Measurements from ENCODE around the gene DUSP15. TPM values are rescaled to one million over a fixed set of nuclear protein-coding genes. Genes with fewer than 3 reads are reported as not detected.

The DUSP15 gene
- total and polyA plus RNA-seq, 2 of the 4 experiments (the other 2 are of a cell fraction): not detected

GRCh38 chr20:31813611-31814010 is 56.7 kb downstream of the DUSP15 start:
- peaks cover 21% of the 10 kb centered on the region for H3K9me1 ChIP-seq (ENCODE audit: insufficient read depth, low read length)
- intact Hi-C loops (cut with micrococcal nuclease): no loop called here
- H3K4ac ChIP-seq (ENCODE audit: low read depth, low read length): peak overlapping the region; percentile 39; the same call in 1 of the 2 replicates
- dilution Hi-C loops (cut with HindIII; ENCODE audit: low sequenced_read_pairs, unreplicated experiment): no loop called here
- H2BK15ac ChIP-seq (ENCODE audit: low read depth, low read length): no peak overlapping the region; the same call in 2 of the 3 replicates
- ATAC-seq (ENCODE audit: low read depth) (no peak), DNase-seq (no peak)
- H3K4me3 ChIP-seq (ENCODE audit: insufficient read depth, low read depth, low read length): no peak overlapping the region
- H2BK20ac ChIP-seq (ENCODE audit: low read depth, low read length): no peak overlapping the region
- H2AK9ac ChIP-seq (replicated peaks; ENCODE audit: low read depth, low read length, poor library complexity): peak overlapping the region; percentile 37
- no peak overlapping the region for H3K18ac ChIP-seq (ENCODE audit: low read depth, low read length)
- no peak overlapping the region for H2AK5ac ChIP-seq (ENCODE audit: low read depth, low read length)
- peak overlapping the region in 1 of 2 experiments; percentile 28; a peak in 1 of 4 replicates for H4K8ac ChIP-seq (ENCODE audit: low read depth in 2 of 2, low read length in 2 of 2)
- no peak for TF ChIP-seq NFE2L2 (IDR thresholded peaks at IDR 0.05; ENCODE audit: low read depth, low read length)
- TF ChIP-seq ELK1 (IDR thresholded peaks at IDR 0.05; ENCODE audit: borderline replicate concordance, low read depth, low read length): no peak
- TF ChIP-seq MAFK (IDR thresholded peaks at IDR 0.05; ENCODE audit: low read depth, low read length): no peak
- no peak for TF ChIP-seq SMC3 (IDR thresholded peaks at IDR 0.05; ENCODE audit: low read depth, low read length)
- TF ChIP-seq USF2 (IDR thresholded peaks at IDR 0.05; ENCODE audit: low read depth, low read length): no peak
- TF ChIP-seq RCOR1 (IDR thresholded peaks at IDR 0.05; ENCODE audit: insufficient replicate concordance, low read length): no peak
- TF ChIP-seq BHLHE40 (IDR thresholded peaks at IDR 0.05; ENCODE audit: low read depth, low read length): no peak
- TF ChIP-seq FOS (IDR thresholded peaks at IDR 0.05; ENCODE audit: low read depth, low read length): no peak
- TF ChIP-seq POLR2A (IDR thresholded peaks at IDR 0.05; ENCODE audit: low read depth, low read length): no peak
- no peak for TF ChIP-seq MXI1 (IDR thresholded peaks at IDR 0.05; ENCODE audit: borderline replicate concordance, low read depth, low read length)
- peak overlapping the region; percentile 14; the same call in 1 of the 2 replicates for H2BK120ac ChIP-seq (ENCODE audit: low read depth, low read length)
- H2AFZ ChIP-seq (replicated peaks; ENCODE audit: low read length, poor library complexity): no peak overlapping the region
- H3K9me3 ChIP-seq (ENCODE audit: control insufficient read depth, insufficient read depth, low read length): no peaks in the 10 kb centered on the region
- peaks cover 25% of the 10 kb centered on the region for H3K4me1 ChIP-seq (ENCODE audit: control insufficient read depth, insufficient read depth, low read length)
- no peak overlapping the region for H3K4me2 ChIP-seq (ENCODE audit: low read depth, low read length)
- no peak overlapping the region for H3K56ac ChIP-seq (ENCODE audit: extremely low read depth, insufficient read depth, low read length)
- no peak overlapping the region for H2BK5ac ChIP-seq (ENCODE audit: low read depth, low read length, poor library complexity, severe bottlenecking)
- H3K36me3 ChIP-seq (ENCODE audit: control insufficient read depth, insufficient read depth, low read length): no peaks in the 10 kb centered on the region
- CTCF ChIA-PET: no interaction called here
- BruUV-seq (replicated peaks): no TSS peak
- no peak overlapping the region for H4K5ac ChIP-seq (ENCODE audit: low read depth, low read length)
- no peak overlapping the region for H3K23ac ChIP-seq (ENCODE audit: low read depth, low read length)
- no peak overlapping the region; the same call in 1 of the 2 replicates for H4K91ac ChIP-seq (ENCODE audit: insufficient read depth, low read depth, low read length)
- no peaks in the 10 kb centered on the region for H3K27me3 ChIP-seq (ENCODE audit: control insufficient read depth, insufficient read depth, low read length)
- H3K79me1 ChIP-seq (ENCODE audit: low read depth in 1 of 2, low read length in 2 of 2): peaks cover 3 to 18% of the 10 kb centered on the region in 2 experiments; a peak in 3 of 4 replicates
- in situ Hi-C loops (cut with MboI; ENCODE audit: low sequenced_read_pairs): no loop called here
- H3K27ac ChIP-seq (ENCODE audit: insufficient read depth, low read length): no peak overlapping the region
- POLR2A ChIA-PET (ENCODE audit: unreplicated experiment): interaction anchor here (0.7 kb wide), 1 partner anchor 86 kb away, joined by 6 read pairs; no protein-coding TSS in a partner anchor
- H4K20me1 ChIP-seq (ENCODE audit: insufficient read depth, low read length): 0 out of 2 replicates have a peak, but pooled peaks cover 4% of the 10 kb centered on the region
- H3K14ac ChIP-seq (replicated peaks; ENCODE audit: low read depth, low read length): no peak overlapping the region
- H3K9ac ChIP-seq (ENCODE audit: low read depth, low read length): no peak overlapping the region
